H1 (cell line): ENCODE data around the gene BCL2. TPM values are rescaled to one million over a fixed set of nuclear protein-coding genes. Genes with fewer than 3 reads are reported as not detected.

Experiments used
- ASH2L ChIP-seq: fragments of 200-600, 300-600 bp; sonication (generic); IDR thresholded peaks from one replicate; pipeline ENCODE4 v1.7.1; 2017; ENCODE audit warnings: low read length
- CBX5 ChIP-seq: fragments of 300-800, 300-1000 bp; sonication (generic); IDR thresholded peaks from 2 replicates; pipeline ENCODE4 v1.7.1; 2016; ENCODE audit warnings: antibody characterized with exemption, low read length, low read depth
- CEBPB ChIP-seq: IDR thresholded peaks from 2 replicates; pipeline ENCODE4 v1.6.1; 2012; ENCODE audit warnings: low read depth, low read length
- RXRA ChIP-seq: IDR thresholded peaks from 2 replicates; pipeline ENCODE4 v1.6.1; 2011; ENCODE audit warnings: low read depth, mild to moderate bottlenecking, low read length, moderate library complexity; ENCODE audit not compliant: insufficient read depth
- SP2 ChIP-seq: IDR thresholded peaks from 2 replicates; pipeline ENCODE4 v1.6.1; 2012; ENCODE audit warnings: mild to moderate bottlenecking, low read length, inconsistent platforms
- SP4 ChIP-seq: IDR thresholded peaks from 2 replicates; pipeline ENCODE4 v1.6.1; 2012; ENCODE audit warnings: low read length, inconsistent platforms
- TBP ChIP-seq: IDR thresholded peaks from 2 replicates; pipeline ENCODE4 v1.6.1; 2011; ENCODE audit warnings: low read depth, low read length, improper control_type of control experiment
- TCF12 ChIP-seq: IDR thresholded peaks from 2 replicates; pipeline ENCODE4 v1.6.1; 2011; ENCODE audit warnings: low read depth, mild to moderate bottlenecking, low read length
- TEAD4 ChIP-seq: IDR thresholded peaks from 2 replicates; pipeline ENCODE4 v1.6.1; 2012; ENCODE audit warnings: low read depth, low read length, inconsistent platforms, mixed read lengths
- polyA plus RNA-seq, 7 experiments: library from polyadenylated mRNA; depleted of rRNA in 3 of 7; stranded (reverse) in 5 of 7; unstranded in 2 of 7; fragments of >200 nt in 5 of 7; fragments of 200-250 nt in 2 of 7; gene quantifications; 1 replicate in 5 of 7; 2 replicates in 1 of 7; 4 replicates in 1 of 7; pipeline versions ENCODE4 v1.2.1 to v1.2.3, GENCODE V29; 2011 to 2013; ENCODE audit warnings: missing spikeins in 2 of 7, mixed read lengths in 2 of 7
- total RNA-seq: library from RNA; stranded (reverse); fragmentation: NEBNext Ultra II Directional; extraction: Animal tissue kit (Norgen Biotek cat#: 25700); gene quantifications from 2 replicates; pipeline ENCODE4 v1.2.1, GENCODE V29; 2021

BCL2 gene
- total and polyA plus RNA-seq, 2 of the 8 experiments (the other 6 are each of a cell fraction or from before 2014, with no cell fraction given) = 0.59 to 4.5 TPM

- TF ChIP-seq ASH2L (no peak), TCF12 (no peak), CEBPB (no peak), CBX5 (no peak), SP2 (no peak), RXRA (no peak), TBP (no peak), TEAD4 (no peak), SP4 (no peak)
These were observed 216.4 kb downstream of the BCL2 start (continued) for GRCh38 chr18:63102941-63103744.
